Sigmoid colon (tissue), 7 donors: Measurements from ENCODE around the gene ELF5. TPM values are rescaled to one million over a fixed set of nuclear protein-coding genes. Genes with fewer than 3 reads are reported as not detected.
A peak's percentile ranks its signal among the peaks of the same experiment; 100 is the strongest.

Experiments
- DNase-seq: peaks from one replicate; pipeline ENCODE4 v3.0.0-alpha.2; 2019
- H3K27ac ChIP-seq, 4 donors: fragments of 200-600 bp; sonication (generic); one replicate each; pipeline ENCODE4 v1.5.1; 2016 to 2019; ENCODE audit warnings: mild to moderate bottlenecking in 1 of 4
- H3K27me3 ChIP-seq, 3 donors: fragments of 200-600 bp; sonication (generic); one replicate each; pipeline ENCODE4 v1.5.1; 2019; ENCODE audit warnings: mild to moderate bottlenecking in 1 of 3
- H3K36me3 ChIP-seq, 4 donors: fragments of 200-600 bp; sonication (generic); one replicate each; pipeline ENCODE4 v1.5.1; 2016 to 2019
- H3K4me1 ChIP-seq, 4 donors: fragments of 200-600 bp; sonication (generic); one replicate each; pipeline ENCODE4 v1.5.1; 2017 to 2019
- H3K4me3 ChIP-seq, 4 donors: fragments of 200-600 bp; sonication (generic); one replicate each; pipeline ENCODE4 v1.5.1; 2017 to 2019; ENCODE audit warnings: mild to moderate bottlenecking in 2 of 4, moderate library complexity in 1 of 4
- H3K9me3 ChIP-seq, 4 donors: fragments of 200-600 bp in 3 of 4; sonication (generic) in 3 of 4; one replicate each; pipeline versions ENCODE4 v1.5.1 to v1.6.1; 2013 to 2019
- EP300 ChIP-seq, 4 donors: sonication (generic); formaldehyde crosslinking; IDR thresholded peaks; one replicate each; pipeline ENCODE4 v1.6.1; 2017; ENCODE audit warnings: antibody characterized with exemption in 4 of 4
- POLR2A ChIP-seq, 2 donors: fragments of 450-650 bp; IDR thresholded peaks; one replicate each; pipeline ENCODE4 v1.6.1; 2016; ENCODE audit warnings: antibody characterized with exemption in 2 of 2, mild to moderate bottlenecking in 2 of 2, moderate library complexity in 2 of 2
- POLR2AphosphoS5 ChIP-seq, 4 donors: sonication (generic); formaldehyde crosslinking; IDR thresholded peaks; one replicate each; pipeline ENCODE4 v1.6.1; 2017; ENCODE audit warnings: antibody characterized with exemption in 4 of 4
- WGBS, 2 donors: extraction: QIAGEN DNeasy Blood & Tissue Kit; methylation state at CpG; one replicate each; pipeline ENCODE4 v1.1.7; 2013; 5-methylcytosine and 5-hydroxymethylcytosine counted together
- intact Hi-C: fragments of 100-400 bp; cut with DNase I; formaldehyde crosslinking; loops from one replicate; pipeline ENCODE4 v1.15.1; 2023
- polyA plus RNA-seq, 3 donors: library from polyadenylated mRNA; stranded (reverse); fragments of 200-250 nt; gene quantifications; one replicate each; pipeline ENCODE4 v1.2.3, GENCODE V29; 2013
- total RNA-seq, 4 donors: library from RNA; depleted of rRNA; stranded (reverse); fragments of >200 nt; gene quantifications; one replicate each; pipeline ENCODE4 v1.1.0, GENCODE V29; 2016
- TF ChIP-seq, protein P1 (sequence below), 4 experiments: fragments of 450-650 bp in 3 of 4; fragments of 200-600 bp in 1 of 4; IDR thresholded peaks; one replicate each; pipeline ENCODE4 v1.5.1; 2016 to 2019; ENCODE audit warnings: antibody characterized with exemption in 4 of 4, mild to moderate bottlenecking in 3 of 4, moderate library complexity in 2 of 4
- donor health status: healthy with polysubstance abuse.
- donor health status: Bipolar disorder and iron deficiency.
- donor health status: healthy.

The ELF5 gene
- total and polyA plus RNA-seq, 7 donors, result not detected

DNA sequence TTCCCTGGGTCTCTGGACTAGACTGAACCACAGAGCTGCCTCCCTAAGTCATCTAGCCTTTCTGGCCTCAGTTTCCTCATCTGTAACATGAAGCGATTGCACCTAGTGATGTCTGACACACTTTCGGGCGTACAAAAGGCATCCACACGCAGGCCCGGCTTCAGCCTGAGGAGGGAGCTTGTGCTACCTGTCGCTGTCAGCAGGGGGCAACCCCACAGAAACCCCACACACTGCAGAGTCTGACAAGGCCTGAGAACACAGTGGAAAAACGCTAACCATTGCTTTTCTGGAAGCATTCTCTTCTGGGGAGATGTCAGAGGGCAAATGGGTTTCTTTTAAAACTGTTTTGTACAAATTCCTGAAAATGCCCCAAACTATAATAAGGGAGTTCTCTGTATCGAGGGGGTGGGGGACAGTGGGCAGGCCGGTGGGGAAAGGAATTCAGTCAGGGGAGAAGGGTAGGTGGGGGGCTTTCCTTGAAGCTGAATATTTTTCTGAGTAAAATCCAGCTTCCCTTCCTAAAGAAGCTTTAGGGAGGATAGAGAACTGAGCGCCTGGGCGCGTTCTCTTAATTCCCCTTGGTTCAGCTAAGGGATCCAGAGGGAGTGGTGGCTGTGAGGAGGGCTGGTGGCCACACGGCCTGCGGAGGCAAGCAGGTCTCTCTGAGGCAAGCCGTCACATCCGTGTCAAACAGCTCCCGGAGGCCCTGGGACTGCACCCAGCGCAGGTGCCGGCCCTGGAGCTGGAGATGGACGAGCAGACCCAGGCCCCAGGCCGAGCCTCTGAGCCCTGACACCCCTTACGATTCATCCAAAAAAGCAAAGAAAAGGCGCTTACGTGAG is 533 bp downstream of the ELF5 start:
- intact Hi-C loops, result no loop called here
- no peak overlapping the region for H3K4me3 ChIP-seq
- WGBS, 2 donors, result 70 to 73% methylated on average over 24 of the region's 24 CpGs
- DNase-seq, result no peak
- no peaks in the 10 kb centered on the region for H3K9me3 ChIP-seq
- no peaks in the 10 kb centered on the region for H3K36me3 ChIP-seq
- H3K27me3 ChIP-seq, result no peaks in the 10 kb centered on the region
- H3K4me1 ChIP-seq, result no peaks in the 10 kb centered on the region
- TF ChIP-seq POLR2AphosphoS5 (IDR thresholded peaks at IDR 0.05), result no peak
- TF ChIP-seq, protein P1, sequence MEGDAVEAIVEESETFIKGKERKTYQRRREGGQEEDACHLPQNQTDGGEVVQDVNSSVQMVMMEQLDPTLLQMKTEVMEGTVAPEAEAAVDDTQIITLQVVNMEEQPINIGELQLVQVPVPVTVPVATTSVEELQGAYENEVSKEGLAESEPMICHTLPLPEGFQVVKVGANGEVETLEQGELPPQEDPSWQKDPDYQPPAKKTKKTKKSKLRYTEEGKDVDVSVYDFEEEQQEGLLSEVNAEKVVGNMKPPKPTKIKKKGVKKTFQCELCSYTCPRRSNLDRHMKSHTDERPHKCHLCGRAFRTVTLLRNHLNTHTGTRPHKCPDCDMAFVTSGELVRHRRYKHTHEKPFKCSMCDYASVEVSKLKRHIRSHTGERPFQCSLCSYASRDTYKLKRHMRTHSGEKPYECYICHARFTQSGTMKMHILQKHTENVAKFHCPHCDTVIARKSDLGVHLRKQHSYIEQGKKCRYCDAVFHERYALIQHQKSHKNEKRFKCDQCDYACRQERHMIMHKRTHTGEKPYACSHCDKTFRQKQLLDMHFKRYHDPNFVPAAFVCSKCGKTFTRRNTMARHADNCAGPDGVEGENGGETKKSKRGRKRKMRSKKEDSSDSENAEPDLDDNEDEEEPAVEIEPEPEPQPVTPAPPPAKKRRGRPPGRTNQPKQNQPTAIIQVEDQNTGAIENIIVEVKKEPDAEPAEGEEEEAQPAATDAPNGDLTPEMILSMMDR (IDR thresholded peaks at IDR 0.05), result peak in 3 of 4 experiments; percentile 32 to 38 (median 36)
- no peak overlapping the region for H3K27ac ChIP-seq

DNA sequence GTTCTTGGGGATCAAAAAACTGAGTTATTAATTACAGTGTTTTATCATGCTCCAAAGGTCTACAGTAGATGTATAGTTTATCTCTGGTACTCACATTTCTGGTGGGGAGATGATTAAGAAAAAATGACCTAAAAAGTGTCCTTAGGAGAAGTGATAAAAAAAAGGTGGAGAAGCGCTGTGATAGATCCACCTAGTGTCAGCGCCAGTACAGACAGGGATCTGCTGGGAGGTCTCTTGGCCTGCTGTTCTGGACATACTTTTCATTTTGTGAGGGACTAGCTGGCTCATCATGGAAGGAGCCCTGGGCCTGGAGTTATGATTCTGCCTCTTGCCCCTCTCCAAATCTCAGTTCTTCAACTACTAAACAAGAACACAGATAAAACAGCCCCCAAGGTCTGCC is 2.9 kb downstream of the ELF5 start:
- no peak overlapping the region for H3K27ac ChIP-seq
- no peaks in the 10 kb centered on the region for H3K4me1 ChIP-seq
- WGBS, 2 donors, result 97 to 98% methylated on average over 2 of the region's 2 CpGs
- no peak for DNase-seq
- H3K27me3 ChIP-seq, result no peaks in the 10 kb centered on the region
- no peaks in the 10 kb centered on the region for H3K9me3 ChIP-seq
- no peaks in the 10 kb centered on the region for H3K36me3 ChIP-seq
- no peak for TF ChIP-seq EP300 (IDR thresholded peaks at IDR 0.05)
- TF ChIP-seq POLR2A (IDR thresholded peaks at IDR 0.05), result no peak
- no peak for TF ChIP-seq POLR2AphosphoS5 (IDR thresholded peaks at IDR 0.05)
- TF ChIP-seq, protein P1 (IDR thresholded peaks at IDR 0.05), result no peak
- no peak overlapping the region for H3K4me3 ChIP-seq
- intact Hi-C loops, result no loop called here

DNA sequence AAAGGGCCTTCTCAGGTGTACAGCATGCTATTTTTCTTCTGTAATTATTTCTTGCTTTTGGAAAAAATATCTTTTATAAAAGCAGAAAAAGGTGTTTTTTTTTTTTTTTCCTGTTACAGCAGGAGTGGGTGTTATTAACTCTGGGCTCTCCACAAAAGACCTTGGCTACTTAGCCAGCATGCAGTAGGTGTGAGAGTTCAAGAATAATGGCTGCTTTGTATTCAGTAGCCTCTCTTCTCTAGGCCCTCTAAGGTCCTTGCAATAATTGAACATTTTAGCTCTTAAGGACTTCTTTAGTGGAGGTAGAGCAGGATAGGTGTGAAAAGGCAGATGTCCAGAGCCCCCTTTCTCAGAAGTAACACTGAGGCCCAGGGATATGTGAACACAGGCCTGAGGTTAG is 3.4 kb downstream of the ELF5 start:
- no peak for DNase-seq
- Histone ChIP-seq H3K27me3 (no peaks in the 10 kb centered on the region), H3K36me3 (no peaks in the 10 kb centered on the region), H3K27ac (no peak overlapping the region), H3K4me3 (no peak overlapping the region), H3K9me3 (no peaks in the 10 kb centered on the region), H3K4me1 (no peaks in the 10 kb centered on the region)
- no peak for TF ChIP-seq POLR2A (IDR thresholded peaks at IDR 0.05)
- TF ChIP-seq EP300 (IDR thresholded peaks at IDR 0.05), result no peak
- TF ChIP-seq, protein P1 (IDR thresholded peaks at IDR 0.05), result no peak
- no peak for TF ChIP-seq POLR2AphosphoS5 (IDR thresholded peaks at IDR 0.05)
- intact Hi-C loops, result no loop called here

DNA sequence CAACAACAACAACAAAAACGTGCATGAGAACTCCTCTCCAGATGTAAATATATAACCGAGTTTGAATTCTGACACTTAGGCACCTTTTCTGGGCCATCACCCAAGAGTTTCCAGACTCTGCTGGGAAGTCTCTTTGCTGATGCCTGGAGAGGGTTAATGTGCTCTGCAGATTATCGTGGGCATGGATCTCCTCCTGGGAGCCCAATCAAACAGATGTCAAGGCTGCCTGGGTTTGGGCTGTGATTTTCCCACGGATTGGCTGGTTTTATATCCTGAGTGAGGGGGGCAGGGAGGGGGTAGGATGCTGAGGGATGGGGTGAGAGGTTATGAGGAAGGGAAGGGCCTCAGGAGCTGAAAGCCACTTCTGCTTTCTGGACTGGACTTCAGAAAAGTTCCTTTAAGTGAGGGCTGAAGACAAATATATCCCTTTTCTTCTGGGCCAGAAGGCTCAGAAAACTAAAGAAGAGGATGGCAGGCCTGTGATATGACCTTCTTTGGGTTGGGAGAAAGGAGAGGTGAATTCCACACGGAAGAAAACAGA is 4.2 kb downstream of the ELF5 start:
- Histone ChIP-seq H3K27me3 (no peaks in the 10 kb centered on the region), H3K36me3 (no peaks in the 10 kb centered on the region), H3K4me3 (no peak overlapping the region), H3K9me3 (no peaks in the 10 kb centered on the region), H3K27ac (no peak overlapping the region), H3K4me1 (no peaks in the 10 kb centered on the region)
- TF ChIP-seq POLR2AphosphoS5 (IDR thresholded peaks at IDR 0.05) (no peak), POLR2A (IDR thresholded peaks at IDR 0.05) (no peak), EP300 (IDR thresholded peaks at IDR 0.05) (no peak)
- TF ChIP-seq, protein P1 (IDR thresholded peaks at IDR 0.05), result no peak
- intact Hi-C loops, result no loop called here
- WGBS, 2 donors, result 37 to 40% methylated on average over 5 of the region's 5 CpGs
- no peak for DNase-seq
